HK-2 (cell line): Measurements from ENCODE around the gene RASAL2.
"Not testable (repeated sequence)": the region's sequence is repeated elsewhere in the genome, so short reads cannot be mapped to it uniquely, and the experiment has no call there.

Source experiments
- DNase-seq: peaks from one replicate; pipeline ENCODE4 v3.0.0-alpha.2; 2018; ENCODE audit not compliant: unreplicated experiment

Gene RASAL2

GRCh38 chr1:178071811-178072210 is 22.1 kb upstream of the RASAL2 start:
- DNase-seq: no peak

- no peak for DNase-seq
These were observed 21.6 kb upstream of the RASAL2 start for GRCh38 chr1:178072326-178072725.

GRCh38 chr1:178075333-178075732 is 18.6 kb upstream of the RASAL2 start:
- DNase-seq: no peak

- no peak for DNase-seq
These were observed 17.3 kb upstream of the RASAL2 start for GRCh38 chr1:178076607-178077006.

DNA sequence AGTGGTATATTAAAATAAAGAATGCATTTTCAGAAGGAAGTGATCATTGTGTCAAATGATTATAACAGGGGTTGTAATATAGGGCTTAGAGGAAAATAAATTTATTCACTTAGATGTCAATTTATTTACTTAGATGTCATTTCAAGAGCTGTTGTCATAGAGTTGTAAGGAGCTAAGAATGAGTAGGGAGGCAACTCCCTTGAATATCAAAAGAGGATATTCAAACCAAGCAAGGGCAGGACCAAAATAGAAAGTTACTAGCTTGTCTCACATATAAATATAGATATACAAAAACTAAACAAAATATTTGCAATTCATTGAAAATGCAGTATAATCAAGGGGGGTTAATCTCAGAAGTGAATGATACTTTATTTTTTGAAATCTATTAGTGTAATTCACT is 16.0 kb upstream of the RASAL2 start:
- no peak for DNase-seq

DNA sequence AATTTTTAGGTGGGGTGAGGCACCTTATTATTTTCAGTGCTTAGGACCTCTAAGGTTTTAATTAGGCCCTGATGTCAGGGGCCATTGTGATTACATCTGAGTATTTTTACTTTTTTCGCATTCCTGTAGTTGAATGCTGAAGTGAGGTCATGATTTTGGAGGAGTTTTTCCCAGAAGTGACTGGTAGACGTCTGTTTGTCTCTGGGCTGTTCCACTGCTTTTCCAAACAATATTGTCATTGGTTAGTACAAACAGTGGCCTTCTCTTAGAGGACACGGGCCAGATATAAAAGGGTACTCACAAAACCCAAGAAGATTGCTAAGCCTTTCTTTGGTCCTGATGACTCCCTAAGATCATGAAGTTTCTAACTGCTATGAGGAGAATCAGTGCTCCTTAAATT is 7.6 kb upstream of the RASAL2 start:
- no peak for DNase-seq

- no peak for DNase-seq
These were observed 7.1 kb upstream of the RASAL2 start for GRCh38 chr1:178086766-178087165.

DNA sequence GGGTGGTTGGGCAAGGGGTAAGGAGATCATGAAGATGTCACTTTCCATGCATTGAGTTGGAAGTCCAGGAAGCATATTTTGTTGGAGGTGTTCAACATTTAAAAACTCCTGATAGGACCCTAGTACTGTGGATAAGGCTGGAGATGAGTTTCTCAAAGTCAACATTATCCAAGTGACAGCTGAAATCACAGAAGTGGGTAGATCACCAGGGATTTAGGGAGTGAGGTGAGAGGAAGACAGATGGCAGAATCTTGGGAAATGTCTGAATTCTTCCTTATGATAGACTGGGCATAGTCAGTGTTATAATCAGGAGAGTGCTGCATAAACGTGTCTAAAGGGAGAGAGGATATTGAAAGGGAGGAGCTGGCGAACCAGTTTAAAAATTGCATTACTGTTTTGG is 5.3 kb upstream of the RASAL2 start:
- DNase-seq: no peak

- not testable (repeated sequence) for DNase-seq
These were observed 2.5 kb upstream of the RASAL2 start for GRCh38 chr1:178091454-178091853.

DNA sequence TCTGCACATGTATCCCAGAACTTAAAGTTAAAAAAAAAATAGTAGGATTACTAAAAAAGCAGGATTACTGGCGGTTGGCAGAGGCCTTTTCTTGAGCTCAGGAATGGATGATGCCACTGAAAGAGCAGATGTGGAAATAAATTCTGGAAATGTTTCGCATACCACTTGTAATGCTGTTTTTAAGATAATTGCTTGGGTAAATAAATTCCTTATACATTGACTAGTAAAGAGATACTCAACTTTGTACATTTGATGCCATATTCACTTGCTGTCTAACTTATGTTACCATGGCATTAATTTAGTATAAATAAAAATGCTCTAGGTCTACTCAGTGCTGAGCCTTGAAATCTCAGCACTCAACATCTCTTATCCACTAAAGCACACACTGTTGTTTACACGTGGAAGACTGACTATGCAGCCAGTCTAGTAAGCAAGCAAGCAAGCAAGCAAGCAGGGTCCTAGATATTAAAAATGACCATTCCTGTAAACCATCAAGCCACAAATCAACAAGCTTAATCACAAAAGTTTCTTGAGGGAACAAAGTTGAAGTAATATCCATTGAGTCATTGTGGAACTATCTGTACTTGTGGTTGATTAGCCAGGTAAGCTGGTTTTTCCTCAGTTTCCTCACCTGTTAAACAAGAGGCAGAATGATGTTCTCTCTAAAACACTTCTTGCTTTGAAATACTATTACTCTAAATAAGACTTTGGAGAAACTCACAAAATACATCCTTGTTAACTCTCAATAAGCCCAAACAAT is 1.7 kb upstream of the RASAL2 start:
- no peak for DNase-seq

DNA sequence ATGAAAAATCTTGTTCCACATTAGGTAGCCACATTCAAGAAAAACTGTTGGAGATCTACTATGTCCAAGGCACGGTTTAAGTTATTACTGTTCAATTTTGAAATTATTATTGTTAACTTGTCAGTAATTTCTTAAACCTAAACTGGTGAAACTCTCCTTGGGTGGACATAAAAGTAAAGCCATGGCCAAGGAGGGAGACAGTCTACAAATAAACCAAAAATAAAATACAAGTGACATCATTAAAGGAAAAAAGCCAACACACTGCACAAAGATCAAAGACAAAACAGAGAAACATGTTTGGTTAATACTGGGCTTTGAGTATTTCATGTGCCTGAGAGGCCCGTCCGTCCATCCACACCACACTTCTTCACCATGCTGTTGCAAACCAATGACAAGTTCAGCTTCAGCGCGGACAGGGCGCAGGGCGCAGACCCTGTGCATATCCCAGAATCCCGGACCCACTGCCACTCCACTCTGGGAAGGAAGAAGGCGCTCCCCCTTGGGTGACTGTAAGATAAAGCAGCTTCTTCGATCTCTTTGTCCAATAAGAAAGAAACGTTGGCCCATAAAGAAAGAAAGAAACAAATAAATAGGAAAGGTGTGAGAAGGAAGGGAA is 918 bp upstream of the RASAL2 start:
- DNase-seq: peak; percentile 64

GRCh38 chr1:178093494-178093950 is 382 bp upstream of the RASAL2 start:
- DNase-seq: peak; percentile 95

GRCh38 chr1:178094739-178095645 is 1.1 kb downstream of the RASAL2 start:
- no peak for DNase-seq

DNA sequence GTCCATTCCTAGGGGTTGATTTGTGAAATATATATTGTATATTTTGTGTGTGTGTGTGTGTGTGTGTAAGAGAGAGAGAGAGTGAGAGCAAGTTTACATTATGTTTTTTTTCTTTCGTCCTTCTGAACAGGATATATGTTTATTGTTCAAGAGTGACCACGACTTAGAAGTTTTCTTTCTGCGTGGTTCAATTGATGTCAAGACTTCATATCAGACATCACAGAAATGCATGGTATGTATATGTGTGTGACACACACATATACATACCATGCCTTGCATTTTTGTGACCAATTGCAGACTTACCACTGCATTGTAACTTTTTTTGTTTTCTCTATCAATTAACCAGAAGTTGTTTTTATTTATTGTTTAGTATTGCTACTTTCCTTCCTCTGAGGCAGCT is 2.5 kb downstream of the RASAL2 start:
- no peak for DNase-seq

- no peak for DNase-seq
These were observed 4.4 kb downstream of the RASAL2 start for GRCh38 chr1:178098262-178098661.

DNA sequence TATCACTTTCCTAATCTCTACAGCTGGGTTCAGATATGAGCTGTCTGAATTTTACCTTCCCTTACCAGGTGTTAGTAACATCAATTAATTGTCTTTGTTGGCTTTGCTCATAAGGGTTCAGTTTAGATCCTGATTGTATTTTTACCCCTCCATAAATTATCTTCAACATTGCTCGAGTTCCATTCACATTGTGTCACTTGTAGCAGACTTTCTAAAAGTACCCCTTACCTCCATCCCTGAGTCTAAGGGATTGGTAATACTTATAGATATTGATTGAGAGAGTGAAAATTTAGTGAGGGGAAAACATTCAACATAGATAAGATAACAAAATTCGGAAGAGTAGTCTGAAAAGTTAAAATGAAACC is 7.3 kb downstream of the RASAL2 start:
- no peak for DNase-seq

- no peak for DNase-seq
These were observed 7.8 kb downstream of the RASAL2 start for GRCh38 chr1:178101654-178102053.

GRCh38 chr1:178102218-178102617 is 8.3 kb downstream of the RASAL2 start:
- DNase-seq: no peak

DNA sequence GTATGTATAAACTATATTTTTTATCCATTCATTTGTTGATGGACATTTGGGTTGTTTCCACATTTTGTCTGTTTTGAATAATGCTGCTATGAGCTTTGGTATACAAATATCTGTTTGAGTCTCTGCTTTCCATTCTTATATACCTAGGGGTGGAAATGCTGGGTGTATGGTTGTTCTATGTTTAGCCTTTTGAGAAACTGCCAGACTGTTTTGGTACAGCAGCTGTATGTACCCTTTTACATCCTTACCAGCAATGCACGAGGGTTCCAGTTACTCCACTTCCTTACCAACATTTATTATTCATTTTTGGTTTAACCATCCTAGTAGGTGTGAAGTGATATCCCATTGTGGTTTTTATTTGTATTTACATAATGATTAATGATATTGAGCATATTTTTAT is 13.9 kb downstream of the RASAL2 start:
- no peak for DNase-seq

- no peak for DNase-seq
These were observed 15.6 kb downstream of the RASAL2 start for GRCh38 chr1:178109348-178110143.

- no peak for DNase-seq
These were observed 21.4 kb downstream of the RASAL2 start for GRCh38 chr1:178115260-178115659.

- no peak for DNase-seq
These were observed 24.6 kb downstream of the RASAL2 start for GRCh38 chr1:178118524-178118923.
